SK-N-SH (cell line): Measurements from ENCODE around the gene MAP6. TPM values are rescaled to one million over a fixed set of nuclear protein-coding genes. Genes with fewer than 3 reads are reported as not detected.

ENCODE experiments used
- CTCF ChIA-PET: fragments of 300-600, 350-600 bp; formaldehyde crosslinking; extraction: SDS; loops from one replicate; lab custom pipeline; 2021; lab: Yijun Ruan, JAX
- POLR2A ChIA-PET: fragments of 350-600 bp; sonication (Branson Sonifier 250); formaldehyde crosslinking; extraction: SDS; loops from one replicate; lab custom pipeline; 2020; ENCODE audit warnings: antibody characterized with exemption, inconsistent platforms; lab: Yijun Ruan, JAX
- DNase-seq: peaks from one replicate; pipeline ENCODE4 v3.0.0; 2012
- H2AFZ ChIP-seq: fragments of 200-600 bp; sonication (generic); 2 replicates; pipeline ENCODE4 v1.8.1; 2016; ENCODE audit warnings: antibody characterized with exemption, mild to moderate bottlenecking, low read depth
- H3F3A ChIP-seq: fragments of 200-600 bp; sonication (generic); replicated peaks from 2 replicates; pipeline ENCODE3; 2016; ENCODE audit warnings: antibody characterized with exemption, mild to moderate bottlenecking; ENCODE audit not compliant: insufficient read depth
- H3K27ac ChIP-seq, 2 experiments: fragments of 200-500 bp in 1 of 2; fragments of 200-600 bp in 1 of 2; sonication (Bioruptor generic) in 1 of 2; sonication (generic), shearing (Covaris generic) in 1 of 2; 2 replicates each; pipeline versions ENCODE4 v1.5.1 to v1.6.1; 2014 to 2016; ENCODE audit warnings: low read depth in 2 of 2, inconsistent platforms in 1 of 2, low read length in 1 of 2, mild to moderate bottlenecking in 1 of 2, mixed read lengths in 1 of 2
- H3K27me3 ChIP-seq: fragments of 200-600 bp; sonication (generic), shearing (Covaris generic); 2 replicates; pipeline ENCODE4 v1.6.1; 2016; ENCODE audit warnings: mixed run types; ENCODE audit not compliant: insufficient read depth
- H3K36me3 ChIP-seq, 2 experiments: fragments of 200-500 bp in 1 of 2; fragments of 200-600 bp in 1 of 2; sonication (Bioruptor generic) in 1 of 2; sonication (generic) in 1 of 2; replicated peaks in 1 of 2; 2 replicates each; pipeline versions ENCODE3 to v1.5.1; 2014 to 2016; ENCODE audit warnings: low read length in 1 of 2, mild to moderate bottlenecking in 1 of 2; ENCODE audit not compliant: insufficient read depth in 2 of 2, control insufficient read depth in 1 of 2
- H3K4me1 ChIP-seq, 2 experiments: fragments of 200-500 bp in 1 of 2; fragments of 200-600 bp in 1 of 2; sonication (Bioruptor generic) in 1 of 2; sonication (generic), shearing (Covaris generic) in 1 of 2; 2 replicates each; pipeline versions ENCODE4 v1.5.1 to v1.6.1; 2014 to 2016; ENCODE audit warnings: low read depth in 1 of 2, low read length in 1 of 2, mixed run types in 1 of 2; ENCODE audit not compliant: insufficient read depth in 2 of 2, control insufficient read depth in 1 of 2
- H3K4me2 ChIP-seq: fragments of 200-600 bp; sonication (generic), shearing (Covaris generic); 2 replicates; pipeline ENCODE4 v1.6.1; 2017; ENCODE audit warnings: mixed run types
- H3K4me3 ChIP-seq, 2 experiments: fragments of 200-500 bp in 1 of 2; fragments of 200-600 bp in 1 of 2; sonication (Bioruptor generic) in 1 of 2; sonication (generic), shearing (Covaris generic) in 1 of 2; 2 replicates each; pipeline versions ENCODE4 v1.5.1 to v1.8.1; 2014 to 2016; ENCODE audit warnings: low read depth in 2 of 2, inconsistent platforms in 1 of 2, low read length in 1 of 2, mild to moderate bottlenecking in 1 of 2, mixed read lengths in 1 of 2, moderate library complexity in 1 of 2
- H3K79me2 ChIP-seq: fragments of 200-600 bp; sonication (generic); 2 replicates; pipeline ENCODE4 v1.8.1; 2017; ENCODE audit warnings: mild to moderate bottlenecking; ENCODE audit not compliant: insufficient read depth
- H3K9ac ChIP-seq: fragments of 200-600 bp; sonication (generic); 2 replicates; pipeline ENCODE4 v1.6.1; 2017; ENCODE audit warnings: mixed run types
- H3K9me2 ChIP-seq: fragments of 200-600 bp; sonication (generic); 2 replicates; pipeline ENCODE4 v1.6.1; 2017; ENCODE audit warnings: mixed run types
- H3K9me3 ChIP-seq: fragments of 200-600 bp; sonication (generic); 2 replicates; pipeline ENCODE4 v1.6.1; 2017; ENCODE audit warnings: mixed run types, mild to moderate bottlenecking, moderate library complexity
- H4K20me1 ChIP-seq: fragments of 200-600 bp; sonication (generic); 2 replicates; pipeline ENCODE4 v1.6.1; 2017; ENCODE audit warnings: mild to moderate bottlenecking, mixed run types; ENCODE audit not compliant: insufficient read depth
- CHD2 ChIP-seq: fragments of 150-350 bp; IDR thresholded peaks from 2 replicates; pipeline ENCODE4 v1.6.1; 2018; ENCODE audit warnings: low read length; ENCODE audit not compliant: partially characterized antibody
- ELF1 ChIP-seq: IDR thresholded peaks from 2 replicates; pipeline ENCODE4 v1.4.0; 2012
- EP300 ChIP-seq, 2 experiments: IDR thresholded peaks; 2 replicates each; pipeline versions ENCODE4 v1.4.0 to v1.6.1; 2012; ENCODE audit warnings: borderline replicate concordance in 1 of 2, low read depth in 1 of 2, low read length in 1 of 2
- EZH2phosphoT487 ChIP-seq: fragments of 200-600 bp; sonication (generic); IDR thresholded peaks from 2 replicates; pipeline ENCODE4 v1.6.1; 2017; ENCODE audit warnings: low read depth, mixed run types, mild to moderate bottlenecking, antibody characterized with exemption, moderate library complexity, borderline replicate concordance
- FOSL2 ChIP-seq: IDR thresholded peaks from 2 replicates; pipeline ENCODE4 v1.4.0; 2012; ENCODE audit warnings: low read depth, mild to moderate bottlenecking, moderate library complexity, borderline replicate concordance
- FOXJ3 ChIP-seq: sonication (generic); formaldehyde crosslinking; IDR thresholded peaks from 2 replicates; pipeline ENCODE4 v1.5.1; 2020; ENCODE audit warnings: mild to moderate bottlenecking, missing genetic modification reagents
- GABPA ChIP-seq: IDR thresholded peaks from 2 replicates; pipeline ENCODE4 v1.4.0; 2012; ENCODE audit warnings: low read depth, mild to moderate bottlenecking
- IRF3 ChIP-seq: fragments of 150-350 bp; IDR thresholded peaks from 2 replicates; pipeline ENCODE4 v1.6.1; 2016; ENCODE audit warnings: mild to moderate bottlenecking, low read depth, low read length
- JUND ChIP-seq: IDR thresholded peaks from 2 replicates; pipeline ENCODE4 v1.4.0; 2012
- MEF2A ChIP-seq: IDR thresholded peaks from 2 replicates; pipeline ENCODE4 v1.4.0; 2012; ENCODE audit warnings: low read depth, borderline replicate concordance
- MXI1 ChIP-seq: IDR thresholded peaks from 2 replicates; pipeline ENCODE4 v1.6.1; 2012; ENCODE audit warnings: mild to moderate bottlenecking, low read depth, low read length, improper control_type of control experiment
- PBX3 ChIP-seq: IDR thresholded peaks from 2 replicates; pipeline ENCODE4; 2012
- POLR2AphosphoS5 ChIP-seq: IDR thresholded peaks from 2 replicates; pipeline ENCODE4 v1.6.1; 2012; ENCODE audit warnings: low read depth, low read length
- RAD21 ChIP-seq: IDR thresholded peaks from 2 replicates; pipeline ENCODE4 v1.6.1; 2012; ENCODE audit warnings: mild to moderate bottlenecking, low read length
- RCOR1 ChIP-seq: fragments of 150-350 bp; IDR thresholded peaks from 2 replicates; pipeline ENCODE4 v1.6.1; 2017; ENCODE audit warnings: antibody characterized with exemption, low read length
- RXRA ChIP-seq: IDR thresholded peaks from 2 replicates; pipeline ENCODE4 v1.4.0; 2012; ENCODE audit warnings: low read depth, mild to moderate bottlenecking, borderline replicate concordance
- SIN3A ChIP-seq: IDR thresholded peaks from 2 replicates; pipeline ENCODE4 v1.6.1; 2012; ENCODE audit warnings: low read depth, mild to moderate bottlenecking, low read length, moderate library complexity, borderline replicate concordance
- SMC3 ChIP-seq: IDR thresholded peaks from 2 replicates; pipeline ENCODE4 v1.6.1; 2012; ENCODE audit warnings: low read depth, low read length, improper control_type of control experiment
- TAF1 ChIP-seq: IDR thresholded peaks from 2 replicates; pipeline ENCODE4 v1.6.1; 2012; ENCODE audit warnings: low read depth, mild to moderate bottlenecking, low read length, moderate library complexity, borderline replicate concordance
- TCF12 ChIP-seq: IDR thresholded peaks from 2 replicates; pipeline ENCODE4 v1.4.0; 2012
- USF1 ChIP-seq: IDR thresholded peaks from 2 replicates; pipeline ENCODE4 v1.4.0; 2012; ENCODE audit warnings: low read depth, borderline replicate concordance
- USF2 ChIP-seq: fragments of 150-350 bp; IDR thresholded peaks from 2 replicates; pipeline ENCODE4 v1.6.1; 2017; ENCODE audit warnings: antibody characterized with exemption, low read length, low read depth, borderline replicate concordance
- YY1 ChIP-seq: IDR thresholded peaks from 2 replicates; pipeline ENCODE4 v1.4.0; 2012; ENCODE audit warnings: low read depth, mild to moderate bottlenecking
- ZBTB33 ChIP-seq: IDR thresholded peaks from 2 replicates; pipeline ENCODE4 v1.4.0; 2012; ENCODE audit warnings: low read depth, borderline replicate concordance
- WGBS: methylation state at CpG from one replicate; pipeline ENCODE4 v1.1.6; 2017; ENCODE audit warnings: low lambda C conversion rate; 5-methylcytosine and 5-hydroxymethylcytosine counted together
- polyA plus RNA-seq, 3 experiments: library from polyadenylated mRNA; depleted of rRNA; stranded (reverse); fragments of >200 nt; gene quantifications; 2 replicates each; pipeline ENCODE4 v1.2.3, GENCODE V29; 2012

MAP6 gene
- 11.1 and 13.1 TPM in 2 replicates for polyA plus RNA-seq (2012; rRNA removed)
- 7.3 and 9.7 TPM in 2 replicates for polyA plus RNA-seq (2012; cell fraction: cytosol; rRNA removed)
- 35.8 and 41.5 TPM in 2 replicates for polyA plus RNA-seq (2012; cell fraction: nucleus; rRNA removed)

- peaks cover 11% of the 10 kb centered on the region for H3F3A ChIP-seq
- H3K9me3 ChIP-seq, result no peaks in the 10 kb centered on the region
- H3K79me2 ChIP-seq, result no peaks in the 10 kb centered on the region
- H4K20me1 ChIP-seq, result no peaks in the 10 kb centered on the region
- peak within 1 kb of the TSS; percentile 64 to 70 for H3K4me3 ChIP-seq
- H2AFZ ChIP-seq, result peak within 1 kb of the TSS; percentile 72
- POLR2A ChIA-PET, result interaction anchor here (0.7 to 5.0 kb wide), 8 partner anchors 9 to 143 kb away, joined by 3 to 27 read pairs (median 6); partner anchors contain the start of genes GDPD5 and SERPINH1
- H3K4me1 ChIP-seq, result peaks cover 17 to 21% of the 10 kb centered on the region in 2 experiments; a peak in 3 of 4 replicates
- no peaks in the 10 kb centered on the region for H3K9me2 ChIP-seq
- 7% methylated on average over 39 of the region's 72 CpGs for WGBS
- peak within 1 kb of the TSS; percentile 33; the same call in 1 of the 2 replicates for H3K9ac ChIP-seq
- peak within 1 kb of the TSS; percentile 97 for H3K4me2 ChIP-seq
- peak; percentile 85 for DNase-seq
- TF ChIP-seq TAF1, result no peak
- TF ChIP-seq ZBTB33, result no peak
- 0 out of 2 replicates have a peak, but pooled peaks have one; percentile 19 for TF ChIP-seq SMC3
- no peak for TF ChIP-seq IRF3
- TF ChIP-seq CHD2, result peak; percentile 6
- TF ChIP-seq USF1, result no peak
- TF ChIP-seq YY1, result no peak
- no peak for TF ChIP-seq RXRA
- no peak for TF ChIP-seq TCF12
- TF ChIP-seq MXI1, result no peak; the same call in 1 of the 2 replicates
- no peak for TF ChIP-seq JUND
- TF ChIP-seq GABPA, result no peak
- no peak for TF ChIP-seq ELF1
- TF ChIP-seq USF2, result no peak
- TF ChIP-seq EP300 (IDR thresholded peaks at IDR 0.05; ENCODE audit: borderline replicate concordance in 1 of 2, low read depth in 1 of 2, low read length in 1 of 2), result no peak
- TF ChIP-seq POLR2AphosphoS5, result no peak
- TF ChIP-seq SIN3A, result no peak
- no peak for TF ChIP-seq FOXJ3
- no peak for TF ChIP-seq RCOR1
- TF ChIP-seq RAD21, result peak; percentile 38
- no peak for TF ChIP-seq PBX3
- no peak for TF ChIP-seq EZH2phosphoT487
- no peak for TF ChIP-seq FOSL2
- TF ChIP-seq MEF2A, result no peak
- TF ChIP-seq, all 33 proteins: peak for 3
- Histone ChIP-seq H3K27me3 (no peaks in the 10 kb centered on the region), H3K36me3 (peaks cover 0 to 6% of the 10 kb centered on the region in 2 experiments), H3K27ac (peak within 1 kb of the TSS; percentile 41 to 96; a peak in 2 of 4 replicates)
- CTCF ChIA-PET, result interaction anchor here (0.8 to 3.8 kb wide), 12 partner anchors 16 to 114 kb away, joined by 3 to 28 read pairs (median 4); no protein-coding TSS in a partner anchor
Measured at GRCh38 chr11:75668451-75669297, at the start of gene MAP6. Gene MAP6 (minus strand): TSS chr11:75669038. CDS start chr11:75668369, 669 bp downstream.
